GM19023 (cell line): ENCODE results near the gene BNIP5.

ENCODE experiments used
- ATAC-seq: cut with Tn5 transposase; IDR thresholded peaks from one replicate; pipeline ENCODE4 v1.9.1; 2021; ENCODE audit warnings: mild to moderate bottlenecking, moderate library complexity; ENCODE audit not compliant: unreplicated experiment

BNIP5 gene

GRCh38 chr6:36326356-36326995 is 10.2 kb downstream of the BNIP5 start:
- no peak for ATAC-seq

GRCh38 chr6:36324715-36325114 is 12.0 kb downstream of the BNIP5 start:
- ATAC-seq, result no peak

GRCh38 chr6:36324191-36324590 is 12.5 kb downstream of the BNIP5 start:
- no peak for ATAC-seq

- no peak for ATAC-seq
Measured at GRCh38 chr6:36323062-36323461, 13.6 kb downstream of the BNIP5 start.

GRCh38 chr6:36322591-36322990 is 14.1 kb downstream of the BNIP5 start:
- ATAC-seq, result no peak

- ATAC-seq, result no peak
Measured at GRCh38 chr6:36320475-36320874, 16.2 kb downstream of the BNIP5 start.

GRCh38 chr6:36319821-36320220 is 16.9 kb downstream of the BNIP5 start:
- ATAC-seq, result no peak

GRCh38 chr6:36319436-36319762 is 17.3 kb downstream of the BNIP5 start:
- no peak for ATAC-seq

- ATAC-seq, result no peak
Measured at GRCh38 chr6:36318690-36319435, 17.8 kb downstream of the BNIP5 start.

- ATAC-seq, result no peak
Measured at GRCh38 chr6:36317623-36318022, 19.1 kb downstream of the BNIP5 start.

- no peak for ATAC-seq
Measured at GRCh38 chr6:36315921-36316320, 20.8 kb downstream of the BNIP5 start.

- no peak for ATAC-seq
Measured at GRCh38 chr6:36314221-36315014, 22.3 kb downstream of the BNIP5 start.

- no peak for ATAC-seq
Measured at GRCh38 chr6:36313649-36313936, 23.1 kb downstream of the BNIP5 start.

GRCh38 chr6:36312854-36313648 is 23.6 kb downstream of the BNIP5 start:
- peak; percentile 64 for ATAC-seq

- no peak for ATAC-seq
Measured at GRCh38 chr6:36309900-36310299, 26.8 kb downstream of the BNIP5 start.

- no peak for ATAC-seq
Measured at GRCh38 chr6:36309203-36309602, 27.5 kb downstream of the BNIP5 start.

GRCh38 chr6:36308514-36308913 is 28.2 kb downstream of the BNIP5 start:
- no peak for ATAC-seq

GRCh38 chr6:36306375-36306774 is 30.3 kb downstream of the BNIP5 start:
- ATAC-seq, result no peak

- no peak for ATAC-seq
Measured at GRCh38 chr6:36305885-36306284, 30.8 kb downstream of the BNIP5 start.

GRCh38 chr6:36302227-36302976 is 34.3 kb downstream of the BNIP5 start:
- no peak for ATAC-seq

- no peak for ATAC-seq
Measured at GRCh38 chr6:36301781-36302180, 34.9 kb downstream of the BNIP5 start.
